ENCODE measurements around the gene VSNL1.

VSNL1 gene

GRCh38 chr2:17605696-17606095 lies 65.2 kb downstream of the VSNL1 start:
- no peak overlapping the region for H3K27ac ChIP-seq
- no peak for DNase-seq (ENCODE audit: low read depth, low spot score)

GRCh38 chr2:17606851-17607250 lies 66.4 kb downstream of the VSNL1 start:
- no peak for DNase-seq (ENCODE audit: low read depth, low spot score)
- H3K27ac ChIP-seq: no peak overlapping the region

- no peak for DNase-seq (ENCODE audit: low read depth, low spot score)
- no peak overlapping the region for H3K27ac ChIP-seq
Observed at GRCh38 chr2:17607379-17607778, 66.9 kb downstream of the VSNL1 start.

GRCh38 chr2:17608251-17608650 lies 67.8 kb downstream of the VSNL1 start:
- no peak overlapping the region for H3K27ac ChIP-seq
- no peak for DNase-seq (ENCODE audit: low read depth, low spot score)

- DNase-seq (ENCODE audit: low read depth, low spot score): no peak
Observed at GRCh38 chr2:17610521-17610920, 70.0 kb downstream of the VSNL1 start.

GRCh38 chr2:17611036-17611435 lies 70.5 kb downstream of the VSNL1 start:
- DNase-seq (ENCODE audit: low read depth, low spot score): no peak
- no peak overlapping the region for H3K27ac ChIP-seq

More at GRCh38 chr2:17610521-17610920, 70.0 kb downstream of the VSNL1 start:
- no peak overlapping the region for H3K27ac ChIP-seq

- H3K27ac ChIP-seq: no peak overlapping the region
- DNase-seq (ENCODE audit: low read depth, low spot score): no peak
Observed at GRCh38 chr2:17614174-17614930, 73.9 kb downstream of the VSNL1 start.

- DNase-seq (ENCODE audit: low read depth, low spot score): no peak
- H3K27ac ChIP-seq: peak overlapping the region; percentile 54
Observed at GRCh38 chr2:17615147-17615546, 74.7 kb downstream of the VSNL1 start.

GRCh38 chr2:17615728-17616351 lies 75.3 kb downstream of the VSNL1 start:
- H3K27ac ChIP-seq: peak overlapping the region; percentile 54

GRCh38 chr2:17616405-17616804 lies 75.9 kb downstream of the VSNL1 start:
- no peak for DNase-seq (ENCODE audit: low read depth, low spot score)
- peak overlapping the region; percentile 54 for H3K27ac ChIP-seq

More at GRCh38 chr2:17615728-17616351, 75.3 kb downstream of the VSNL1 start:
- DNase-seq (ENCODE audit: low read depth, low spot score): no peak

- no peak overlapping the region for H3K27ac ChIP-seq
- DNase-seq (ENCODE audit: low read depth, low spot score): no peak
Observed at GRCh38 chr2:17617516-17617915, 77.0 kb downstream of the VSNL1 start.

- DNase-seq (ENCODE audit: low read depth, low spot score): no peak
- no peak overlapping the region for H3K27ac ChIP-seq
Observed at GRCh38 chr2:17617955-17618354, 77.5 kb downstream of the VSNL1 start.

GRCh38 chr2:17620280-17620679 lies 79.8 kb downstream of the VSNL1 start:
- peak overlapping the region; percentile 77 for H3K27ac ChIP-seq
- DNase-seq (ENCODE audit: low read depth, low spot score): peak; percentile 66

GRCh38 chr2:17620841-17621240 lies 80.3 kb downstream of the VSNL1 start:
- peak overlapping the region; percentile 77 for H3K27ac ChIP-seq
- DNase-seq (ENCODE audit: low read depth, low spot score): peak; percentile 73

GRCh38 chr2:17621781-17622180 lies 81.3 kb downstream of the VSNL1 start:
- peak overlapping the region; percentile 77 for H3K27ac ChIP-seq
- DNase-seq (ENCODE audit: low read depth, low spot score): no peak

GRCh38 chr2:17625446-17625845 lies 85.0 kb downstream of the VSNL1 start:
- no peak for DNase-seq (ENCODE audit: low read depth, low spot score)

GRCh38 chr2:17626986-17627385 lies 86.5 kb downstream of the VSNL1 start:
- no peak for DNase-seq (ENCODE audit: low read depth, low spot score)
- no peak overlapping the region for H3K27ac ChIP-seq

More at GRCh38 chr2:17625446-17625845, 85.0 kb downstream of the VSNL1 start:
- no peak overlapping the region for H3K27ac ChIP-seq

- DNase-seq (ENCODE audit: low read depth, low spot score): no peak
Observed at GRCh38 chr2:17627434-17627833, 86.9 kb downstream of the VSNL1 start.

GRCh38 chr2:17628349-17629261 lies 88.1 kb downstream of the VSNL1 start:
- no peak for DNase-seq (ENCODE audit: low read depth, low spot score)
- H3K27ac ChIP-seq: no peak overlapping the region

More at GRCh38 chr2:17627434-17627833, 86.9 kb downstream of the VSNL1 start:
- no peak overlapping the region for H3K27ac ChIP-seq

GRCh38 chr2:17630089-17630488 lies 89.6 kb downstream of the VSNL1 start:
- H3K27ac ChIP-seq: no peak overlapping the region
- DNase-seq (ENCODE audit: low read depth, low spot score): no peak

GRCh38 chr2:17634997-17635396 lies 94.5 kb downstream of the VSNL1 start:
- no peak overlapping the region for H3K27ac ChIP-seq
- no peak for DNase-seq (ENCODE audit: low read depth, low spot score)

All from epithelial cell of prostate (primary cell).